Retinal pigment epithelial cell (primary cell): ENCODE results near the gene CIZ1.

Experiments used
- DNase-seq: peaks from one replicate; pipeline ENCODE4 v3.0.0-alpha.2; 2010; ENCODE audit warnings: low read depth
- H3K4me3 ChIP-seq: 2 replicates; pipeline ENCODE4 v1.5.1; 2011; ENCODE audit warnings: mild to moderate bottlenecking, low read length, control low read depth, moderate library complexity
- CTCF ChIP-seq: conservative IDR thresholded peaks from 2 replicates; pipeline ENCODE4 v1.5.1; 2011; ENCODE audit warnings: low read depth, low read length, control low read depth, inconsistent platforms

The CIZ1 gene

GRCh38 chr9:128128836-128129590, 62.4 kb downstream of the CIZ1 start:
- H3K4me3 ChIP-seq = peak overlapping the region; percentile 91
- DNase-seq = no peak
- TF ChIP-seq CTCF = no peak

GRCh38 chr9:128127990-128128835, 63.2 kb downstream of the CIZ1 start:
- peak overlapping the region; percentile 91 for H3K4me3 ChIP-seq
- no peak for TF ChIP-seq CTCF
- DNase-seq = peak; percentile 75

- peak; percentile 50 for DNase-seq
- no peak for TF ChIP-seq CTCF
- peak within 1 kb of the TSS; percentile 91 for H3K4me3 ChIP-seq
These were observed 63.8 kb downstream of the CIZ1 start, which contains the start of gene PTGES2 for GRCh38 chr9:128127568-128127989. TSS of gene PTGES2 (minus strand) at chr9:128127729. CDS start at chr9:128127717, 12 bp downstream.

- DNase-seq = no peak
- TF ChIP-seq CTCF = no peak
- H3K4me3 ChIP-seq = no peak overlapping the region
These were observed 65.6 kb downstream of the CIZ1 start for GRCh38 chr9:128125580-128126354.

- peak; percentile 83 for TF ChIP-seq CTCF
- no peak for DNase-seq
- H3K4me3 ChIP-seq = no peak overlapping the region
These were observed 66.3 kb downstream of the CIZ1 start for GRCh38 chr9:128124873-128125579.

GRCh38 chr9:128124451-128124850, 66.9 kb downstream of the CIZ1 start:
- DNase-seq = no peak
- H3K4me3 ChIP-seq = no peak overlapping the region
- no peak for TF ChIP-seq CTCF
